Fibroblast of lung (primary cell): ENCODE measurements around the gene MIER3. TPM values are rescaled to one million over a fixed set of nuclear protein-coding genes. Genes with fewer than 3 reads are reported as not detected.

Source experiments
- DNase-seq, 2 donors: peaks; one replicate each; pipeline versions ENCODE4 v3.0.0 to v3.0.0-alpha.2; 2010; ENCODE audit warnings: low read depth in 2 of 2
- H2AFZ ChIP-seq: 2 replicates; pipeline ENCODE4 v1.5.1; 2012; ENCODE audit warnings: low read length, control low read depth, inconsistent platforms
- H3K27ac ChIP-seq: 2 replicates; pipeline ENCODE4 v1.5.1; 2011; ENCODE audit warnings: low read length, control low read depth; ENCODE audit not compliant: insufficient read depth
- H3K27me3 ChIP-seq: 2 replicates; pipeline ENCODE4 v1.5.1; 2011; ENCODE audit warnings: mild to moderate bottlenecking, low read length; ENCODE audit not compliant: control insufficient read depth, insufficient read depth
- H3K36me3 ChIP-seq: 2 replicates; pipeline ENCODE4 v1.5.1; 2011; ENCODE audit warnings: low read length; ENCODE audit not compliant: control insufficient read depth, insufficient read depth
- H3K4me1 ChIP-seq: 2 replicates; pipeline ENCODE4 v1.5.1; 2011; ENCODE audit warnings: low read length; ENCODE audit not compliant: control insufficient read depth, insufficient read depth; ENCODE audit errors: extremely low read depth
- H3K4me2 ChIP-seq: 2 replicates; pipeline ENCODE4 v1.5.1; 2011; ENCODE audit warnings: low read length, control low read depth; ENCODE audit not compliant: insufficient read depth; ENCODE audit errors: extremely low read depth
- H3K4me3 ChIP-seq, 4 experiments: fragments of 200-600 bp in 1 of 4; sonication (generic) in 1 of 4; replicated peaks in 1 of 4; 2 replicates each; pipeline ENCODE4 v1.5.1; 2011 to 2016; ENCODE audit warnings: low read length in 4 of 4, low read depth in 3 of 4, mild to moderate bottlenecking in 3 of 4, control low read depth in 2 of 4, inconsistent platforms in 1 of 4, mixed read lengths in 1 of 4; ENCODE audit not compliant: insufficient read depth in 1 of 4; ENCODE audit errors: control extremely low read depth in 1 of 4
- H3K79me2 ChIP-seq: 2 replicates; pipeline ENCODE4 v1.5.1; 2012; ENCODE audit warnings: mild to moderate bottlenecking, low read length, inconsistent platforms; ENCODE audit not compliant: control insufficient read depth, insufficient read depth
- H3K9ac ChIP-seq: 2 replicates; pipeline ENCODE4 v1.5.1; 2011; ENCODE audit warnings: mild to moderate bottlenecking, low read length, control low read depth; ENCODE audit not compliant: insufficient read depth
- H3K9me3 ChIP-seq: 2 replicates; pipeline ENCODE4 v1.5.1; 2012; ENCODE audit warnings: low read depth, low read length; ENCODE audit not compliant: control insufficient read depth, insufficient read depth
- H4K20me1 ChIP-seq: 2 replicates; pipeline ENCODE4 v1.5.1; 2011; ENCODE audit warnings: low read length; ENCODE audit not compliant: control insufficient read depth, insufficient read depth; ENCODE audit errors: extremely low read depth
- EZH2 ChIP-seq: IDR thresholded peaks from 2 replicates; pipeline ENCODE4 v1.5.1; 2012; ENCODE audit warnings: low read length, control low read depth, mild to moderate bottlenecking; ENCODE audit errors: missing control alignments
- polyA plus RNA-seq, 2 donors: library from polyadenylated mRNA; depleted of rRNA in 1 of 2; stranded (reverse) in 1 of 2; unstranded in 1 of 2; fragments of >200 nt; gene quantifications; 2 replicates each; pipeline ENCODE4 v1.2.1, GENCODE V29; 2011 to 2012; ENCODE audit warnings: missing spikeins in 1 of 2
- total RNA-seq: library from RNA; depleted of rRNA; stranded (reverse); fragments of >200 nt; gene quantifications from 2 replicates; pipeline ENCODE4 v1.2.1, GENCODE V29; 2014
- TF ChIP-seq, protein P1 (sequence below), 2 donors: IDR thresholded peaks in 1 of 2; conservative IDR thresholded peaks in 1 of 2; 1 replicate in 1 of 2; 2 replicates in 1 of 2; pipeline ENCODE4 v1.5.1; 2011 to 2012; ENCODE audit warnings: low read length in 2 of 2, control low read depth in 1 of 2, inconsistent platforms in 1 of 2, low read depth in 1 of 2, mild to moderate bottlenecking in 1 of 2

MIER3 gene
- total and polyA plus RNA-seq, 2 donors (not counting 1 experiment from before 2014, with no cell fraction given) = 13.2 to 16.9 TPM

DNA sequence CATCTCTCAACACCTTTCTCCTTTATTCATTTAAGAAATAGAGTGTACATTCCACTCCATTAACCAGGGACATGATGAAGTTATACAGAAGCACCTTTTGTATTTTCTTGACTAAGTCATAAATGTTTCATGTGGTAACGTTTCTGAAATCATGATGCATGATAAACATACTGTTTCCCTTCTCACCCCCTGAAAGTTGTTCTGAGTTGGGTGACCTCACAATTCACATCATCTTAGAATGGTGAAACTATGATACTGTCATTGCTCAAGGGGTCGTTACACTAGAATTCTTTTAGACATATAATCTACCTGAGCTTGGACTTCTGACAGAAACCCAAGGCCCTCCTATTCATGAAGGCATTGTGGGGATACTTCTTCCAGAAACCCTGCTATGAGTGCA is 37.8 kb upstream of the MIER3 start:
- no peak overlapping the region for H3K9ac ChIP-seq
- H3K9me3 ChIP-seq = no peaks in the 10 kb centered on the region
- no peaks in the 10 kb centered on the region for H4K20me1 ChIP-seq
- H3K36me3 ChIP-seq = no peaks in the 10 kb centered on the region
- DNase-seq = no peak
- no peak overlapping the region for H3K27ac ChIP-seq
- no peaks in the 10 kb centered on the region for H3K79me2 ChIP-seq
- H3K4me2 ChIP-seq = no peak overlapping the region
- no peaks in the 10 kb centered on the region for H3K4me1 ChIP-seq
- no peak overlapping the region for H3K4me3 ChIP-seq
- H2AFZ ChIP-seq = no peak overlapping the region
- H3K27me3 ChIP-seq = peaks cover 2% of the 10 kb centered on the region
- TF ChIP-seq, protein P1, sequence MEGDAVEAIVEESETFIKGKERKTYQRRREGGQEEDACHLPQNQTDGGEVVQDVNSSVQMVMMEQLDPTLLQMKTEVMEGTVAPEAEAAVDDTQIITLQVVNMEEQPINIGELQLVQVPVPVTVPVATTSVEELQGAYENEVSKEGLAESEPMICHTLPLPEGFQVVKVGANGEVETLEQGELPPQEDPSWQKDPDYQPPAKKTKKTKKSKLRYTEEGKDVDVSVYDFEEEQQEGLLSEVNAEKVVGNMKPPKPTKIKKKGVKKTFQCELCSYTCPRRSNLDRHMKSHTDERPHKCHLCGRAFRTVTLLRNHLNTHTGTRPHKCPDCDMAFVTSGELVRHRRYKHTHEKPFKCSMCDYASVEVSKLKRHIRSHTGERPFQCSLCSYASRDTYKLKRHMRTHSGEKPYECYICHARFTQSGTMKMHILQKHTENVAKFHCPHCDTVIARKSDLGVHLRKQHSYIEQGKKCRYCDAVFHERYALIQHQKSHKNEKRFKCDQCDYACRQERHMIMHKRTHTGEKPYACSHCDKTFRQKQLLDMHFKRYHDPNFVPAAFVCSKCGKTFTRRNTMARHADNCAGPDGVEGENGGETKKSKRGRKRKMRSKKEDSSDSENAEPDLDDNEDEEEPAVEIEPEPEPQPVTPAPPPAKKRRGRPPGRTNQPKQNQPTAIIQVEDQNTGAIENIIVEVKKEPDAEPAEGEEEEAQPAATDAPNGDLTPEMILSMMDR (conservative IDR thresholded peaks at IDR 0.05 in 1 of 2, IDR thresholded peaks at IDR 0.05 in 1 of 2; ENCODE audit: low read depth in 1 of 2, low read length in 2 of 2) = no peak
- TF ChIP-seq EZH2 = no peak

DNA sequence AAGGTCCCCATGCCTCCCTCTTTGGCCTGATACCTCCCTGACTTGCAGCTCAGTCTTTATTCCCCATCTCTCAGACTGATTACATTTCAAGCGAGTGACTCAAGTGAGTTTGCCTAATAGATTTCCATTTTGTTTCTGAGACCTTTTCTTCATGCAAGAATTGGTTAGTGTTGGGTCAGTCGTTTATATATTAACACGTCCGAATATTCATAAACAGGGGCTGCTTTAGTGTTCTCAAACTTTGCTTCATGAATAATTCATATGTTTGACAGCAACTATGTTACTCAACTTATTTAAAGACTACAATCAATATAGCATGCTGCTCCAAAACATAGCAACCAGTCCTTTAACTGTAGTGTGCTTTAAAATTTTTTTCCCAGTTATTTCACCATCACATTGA is 36.6 kb upstream of the MIER3 start:
- H3K4me1 ChIP-seq = no peaks in the 10 kb centered on the region
- no peaks in the 10 kb centered on the region for H3K79me2 ChIP-seq
- H4K20me1 ChIP-seq = no peaks in the 10 kb centered on the region
- no peak overlapping the region for H3K9ac ChIP-seq
- H2AFZ ChIP-seq = no peak overlapping the region
- no peaks in the 10 kb centered on the region for H3K9me3 ChIP-seq
- no peaks in the 10 kb centered on the region for H3K36me3 ChIP-seq
- no peak overlapping the region for H3K4me3 ChIP-seq
- H3K27me3 ChIP-seq = peaks cover under 1% of the 10 kb centered on the region
- DNase-seq = no peak
- no peak overlapping the region for H3K27ac ChIP-seq
- no peak overlapping the region for H3K4me2 ChIP-seq
- TF ChIP-seq, protein P1 (conservative IDR thresholded peaks at IDR 0.05 in 1 of 2, IDR thresholded peaks at IDR 0.05 in 1 of 2; ENCODE audit: low read depth in 1 of 2, low read length in 2 of 2) = no peak
- no peak for TF ChIP-seq EZH2

DNA sequence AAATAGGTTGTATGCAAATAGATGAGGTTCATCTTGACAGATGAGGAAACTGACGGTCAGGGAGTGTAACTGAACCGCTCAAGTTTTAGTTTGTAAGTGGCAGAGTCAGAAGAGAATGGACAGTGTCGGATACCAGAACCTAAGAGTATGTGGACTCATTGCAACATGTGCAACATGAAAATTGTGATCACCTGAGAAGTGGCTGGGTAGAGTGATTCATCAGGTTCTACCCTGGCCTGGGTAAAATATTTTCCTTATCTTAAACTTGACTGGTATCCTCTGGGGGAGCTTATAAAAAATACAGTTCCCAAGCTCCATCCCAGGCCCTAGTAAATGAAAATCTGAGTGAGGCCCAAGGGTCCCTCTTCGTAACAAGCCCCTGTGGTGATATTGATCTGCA is 35.2 kb upstream of the MIER3 start:
- H3K36me3 ChIP-seq = no peaks in the 10 kb centered on the region
- H3K79me2 ChIP-seq = no peaks in the 10 kb centered on the region
- no peak for DNase-seq
- no peaks in the 10 kb centered on the region for H3K4me1 ChIP-seq
- TF ChIP-seq, protein P1 (conservative IDR thresholded peaks at IDR 0.05 in 1 of 2, IDR thresholded peaks at IDR 0.05 in 1 of 2; ENCODE audit: low read depth in 1 of 2, low read length in 2 of 2) = no peak
- TF ChIP-seq EZH2 = no peak
- no peaks in the 10 kb centered on the region for H3K9me3 ChIP-seq
- H3K27ac ChIP-seq = no peak overlapping the region
- no peak overlapping the region for H3K9ac ChIP-seq
- H3K4me3 ChIP-seq = no peak overlapping the region
- no peak overlapping the region for H2AFZ ChIP-seq
- H3K27me3 ChIP-seq = no peaks in the 10 kb centered on the region
- no peak overlapping the region for H3K4me2 ChIP-seq
- no peaks in the 10 kb centered on the region for H4K20me1 ChIP-seq
